GM18870 (cell line): ENCODE data around the gene DCLRE1A.
A peak's percentile ranks its signal among the peaks of the same experiment; 100 is the strongest.

Experiments
- ATAC-seq: cut with Tn5 transposase; IDR thresholded peaks from one replicate; pipeline ENCODE4 v1.9.1; 2021; ENCODE audit warnings: moderate library complexity; ENCODE audit not compliant: unreplicated experiment

DCLRE1A gene

GRCh38 chr10:113854013-113854760, at the start of gene DCLRE1A, which contains the start of gene NHLRC2:
Gene DCLRE1A, minus strand, starts transcription at chr10:113854082. Its CDS starts 900 bp downstream, at chr10:113853182.
Gene NHLRC2, plus strand, starts transcription at chr10:113854661. Its CDS starts 212 bp downstream, at chr10:113854873.
- no peak for ATAC-seq

- no peak for ATAC-seq
Measured at GRCh38 chr10:113899952-113900598, 46.2 kb upstream of the DCLRE1A start.

GRCh38 chr10:113897693-113898618, 44.1 kb upstream of the DCLRE1A start:
- no peak for ATAC-seq

- ATAC-seq, result no peak
Measured at GRCh38 chr10:113895018-113895417, 41.1 kb upstream of the DCLRE1A start.

GRCh38 chr10:113894581-113894980, 40.7 kb upstream of the DCLRE1A start:
- no peak for ATAC-seq

GRCh38 chr10:113893570-113893969, 39.7 kb upstream of the DCLRE1A start:
- no peak for ATAC-seq

GRCh38 chr10:113891476-113891875, 37.6 kb upstream of the DCLRE1A start:
- no peak for ATAC-seq

- no peak for ATAC-seq
Measured at GRCh38 chr10:113890769-113891168, 36.9 kb upstream of the DCLRE1A start.

GRCh38 chr10:113889911-113890310, 36.0 kb upstream of the DCLRE1A start:
- ATAC-seq, result no peak

GRCh38 chr10:113882240-113882639, 28.4 kb upstream of the DCLRE1A start:
- ATAC-seq, result no peak

GRCh38 chr10:113880236-113880635, 26.4 kb upstream of the DCLRE1A start:
- ATAC-seq, result no peak

- peak; percentile 86 for ATAC-seq
Measured at GRCh38 chr10:113879691-113880090, 25.8 kb upstream of the DCLRE1A start.

GRCh38 chr10:113876461-113876860, 22.6 kb upstream of the DCLRE1A start:
- ATAC-seq, result no peak

GRCh38 chr10:113875212-113875611, 21.3 kb upstream of the DCLRE1A start:
- no peak for ATAC-seq

- no peak for ATAC-seq
Measured at GRCh38 chr10:113872139-113873030, 18.5 kb upstream of the DCLRE1A start.

- ATAC-seq, result no peak
Measured at GRCh38 chr10:113869789-113870188, 15.9 kb upstream of the DCLRE1A start.

- no peak for ATAC-seq
Measured at GRCh38 chr10:113867904-113868303, 14.0 kb upstream of the DCLRE1A start.

- ATAC-seq, result no peak
Measured at GRCh38 chr10:113866551-113867394, 12.9 kb upstream of the DCLRE1A start.

- ATAC-seq, result no peak
Measured at GRCh38 chr10:113865901-113866300, 12.0 kb upstream of the DCLRE1A start.
